ENCODE data around the gene FOXA1. TPM values are rescaled to one million over a fixed set of nuclear protein-coding genes. Genes with fewer than 3 reads are reported as not detected.

The FOXA1 gene
- polyA plus RNA-seq, 3 donors = 0.13 to 2.1 (median 0.22) TPM

DNA sequence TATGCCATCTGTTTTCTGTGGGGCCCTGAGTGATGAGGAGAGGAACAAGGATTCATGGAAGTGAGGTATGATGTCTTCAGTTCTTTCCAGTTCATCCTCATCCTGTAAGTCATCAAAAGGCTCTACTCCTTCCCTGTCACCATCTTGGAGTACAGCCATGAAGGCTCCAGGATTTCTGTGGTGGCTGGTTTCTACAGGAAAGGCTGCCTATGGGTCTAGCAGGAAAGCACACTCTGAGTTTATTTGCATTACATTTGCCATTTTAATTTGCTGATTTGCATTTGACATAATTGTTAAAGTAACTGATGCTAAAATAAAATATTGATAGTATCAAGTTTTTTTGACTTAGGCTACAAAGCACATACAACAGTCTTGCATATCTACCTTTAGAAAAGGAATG is 11.6 kb upstream of the FOXA1 start:
- no peak overlapping the region for H3K27ac ChIP-seq (ENCODE audit: low read depth, low read length)

DNA sequence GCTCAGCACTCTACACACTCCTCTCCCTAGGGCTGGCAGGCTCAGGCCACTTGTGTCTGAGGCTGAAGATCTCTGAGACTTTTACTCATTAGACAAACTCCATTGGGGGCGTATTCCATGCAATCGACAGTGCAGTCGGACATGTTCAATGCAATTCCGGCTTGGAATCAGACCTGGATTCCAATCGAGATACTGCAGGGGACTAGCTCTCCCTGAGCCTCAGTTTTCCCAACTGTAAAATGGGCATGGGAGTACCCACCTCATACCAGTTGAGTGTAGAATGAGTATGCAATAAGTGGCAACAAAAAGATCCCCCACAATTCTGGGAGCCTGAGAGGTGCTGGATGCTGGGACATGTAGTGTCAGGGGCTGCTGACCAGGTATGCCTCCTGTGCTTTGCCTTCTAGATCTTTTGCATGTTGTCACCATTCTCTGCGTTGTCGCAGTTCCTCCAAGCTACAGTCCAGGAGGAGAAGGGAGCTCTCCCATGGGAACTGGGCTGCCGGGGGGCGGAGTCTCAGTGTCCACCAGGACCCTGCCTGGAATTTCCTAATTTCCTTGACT is 8.7 kb upstream of the FOXA1 start:
- no peak overlapping the region for H3K27ac ChIP-seq (ENCODE audit: low read depth, low read length)
- WGBS, 3 donors = 68 to 76% (median 72%) methylated on average over 9 of the region's 9 CpGs

DNA sequence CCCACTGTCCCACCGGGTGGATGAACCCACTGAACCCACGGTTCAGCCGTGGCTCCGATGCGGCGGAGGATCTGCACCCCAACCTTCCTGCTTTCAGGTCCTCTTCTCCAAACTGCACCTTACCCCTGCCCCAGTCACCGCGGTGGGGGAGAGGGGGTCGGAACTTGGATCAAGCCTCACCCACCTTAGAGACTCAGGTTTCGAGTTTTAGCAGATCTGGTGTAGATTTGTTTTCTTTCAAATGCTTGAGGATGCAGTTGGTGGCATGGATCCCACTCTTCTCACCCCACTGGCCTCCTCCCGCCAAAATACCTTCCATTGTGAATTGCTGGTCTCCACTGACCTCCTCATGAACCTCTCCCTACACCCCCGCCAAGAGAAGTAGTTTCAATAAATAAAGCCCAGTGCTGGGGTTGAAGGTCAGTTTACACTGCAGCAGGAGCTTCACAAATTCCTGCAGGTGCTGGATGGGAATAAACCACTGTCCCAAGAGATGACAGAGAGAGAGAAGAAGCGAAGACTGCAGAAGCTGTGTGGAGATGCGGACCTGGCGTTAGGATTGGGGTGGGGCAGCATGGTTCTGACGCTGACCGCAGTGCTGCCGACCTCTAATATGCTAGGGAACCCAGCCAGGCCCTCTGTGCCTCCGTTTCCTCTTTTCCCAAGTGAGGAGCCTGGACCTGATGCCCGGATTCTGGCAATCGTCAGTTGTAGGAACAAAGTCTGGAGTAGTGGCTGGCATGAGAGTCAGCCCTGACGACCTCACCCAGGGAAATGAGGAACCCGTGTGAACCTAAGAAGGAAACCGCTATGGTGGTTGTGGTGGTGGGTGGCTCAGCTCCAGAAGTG is 7.8 kb upstream of the FOXA1 start:
- H3K27ac ChIP-seq (ENCODE audit: low read depth, low read length) = no peak overlapping the region
- 10 to 17% (median 17%) methylated on average over 24 of the region's 24 CpGs for WGBS, 3 donors

DNA sequence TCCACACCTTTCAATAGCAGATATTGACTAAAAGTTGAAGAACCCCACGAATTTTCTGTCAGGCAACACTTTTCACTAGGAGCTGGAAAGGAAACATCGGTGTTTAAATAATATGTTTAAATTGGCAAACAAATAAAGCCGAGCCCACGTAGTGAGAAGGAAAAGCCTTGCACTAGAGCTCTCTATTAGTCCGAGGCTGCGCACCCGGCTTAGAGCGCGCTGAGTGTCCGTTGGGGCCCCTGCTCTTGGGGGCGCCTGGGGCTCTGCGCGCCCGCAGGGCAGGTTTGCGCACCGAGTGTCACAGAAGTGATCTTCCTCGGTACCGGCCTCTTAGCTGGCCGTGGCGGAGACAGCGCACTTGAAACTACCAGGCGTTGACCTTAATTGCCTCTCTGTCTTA is 6.8 kb upstream of the FOXA1 start:
- H3K27ac ChIP-seq (ENCODE audit: low read depth, low read length) = no peak overlapping the region
- WGBS, 3 donors = 8 to 19% (median 11%) methylated on average over 22 of the region's 22 CpGs

DNA sequence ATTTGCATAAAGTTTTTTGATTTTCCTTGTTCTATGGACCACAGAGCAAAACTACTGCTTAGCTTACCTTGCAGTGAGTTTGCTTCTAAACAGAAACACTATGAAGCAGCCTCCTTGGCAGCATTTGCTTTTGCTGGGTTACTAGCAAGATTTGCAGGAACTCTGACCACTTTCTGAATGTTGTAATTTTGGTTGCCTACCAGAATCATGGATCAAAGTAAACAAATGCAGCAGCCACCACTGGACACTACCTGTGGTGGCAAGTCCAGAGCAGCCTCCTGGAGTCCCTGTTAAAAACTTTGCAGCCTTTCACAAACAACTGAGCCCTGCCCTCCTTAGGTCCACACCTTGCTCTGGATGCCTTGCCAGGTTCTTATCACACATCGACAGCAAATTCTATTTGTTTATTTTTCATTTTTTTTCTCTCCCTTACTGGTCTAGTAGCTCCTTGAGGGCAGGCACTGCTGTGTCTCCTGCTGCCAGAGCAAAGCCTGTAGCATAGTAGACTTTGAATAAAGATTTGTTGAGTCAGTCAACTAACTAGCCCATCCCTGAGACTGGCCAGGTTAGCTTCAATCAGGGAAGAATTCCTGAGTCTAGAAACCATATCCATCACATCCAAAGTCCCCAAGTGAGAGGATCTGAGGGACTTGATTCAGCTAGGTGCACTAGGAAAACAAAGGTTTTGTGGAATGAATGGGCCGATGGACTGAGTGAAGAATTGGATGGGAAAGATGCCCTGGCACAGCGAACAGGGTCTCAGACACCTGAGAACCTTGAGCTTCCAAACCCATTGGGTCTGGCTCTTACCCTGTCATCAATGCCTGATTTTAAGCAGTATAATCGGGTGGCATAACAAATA is 6.1 kb upstream of the FOXA1 start:
- no peak overlapping the region for H3K27ac ChIP-seq (ENCODE audit: low read depth, low read length)
- 24 to 46% (median 34%) methylated on average over 4 of the region's 4 CpGs for WGBS, 3 donors

DNA sequence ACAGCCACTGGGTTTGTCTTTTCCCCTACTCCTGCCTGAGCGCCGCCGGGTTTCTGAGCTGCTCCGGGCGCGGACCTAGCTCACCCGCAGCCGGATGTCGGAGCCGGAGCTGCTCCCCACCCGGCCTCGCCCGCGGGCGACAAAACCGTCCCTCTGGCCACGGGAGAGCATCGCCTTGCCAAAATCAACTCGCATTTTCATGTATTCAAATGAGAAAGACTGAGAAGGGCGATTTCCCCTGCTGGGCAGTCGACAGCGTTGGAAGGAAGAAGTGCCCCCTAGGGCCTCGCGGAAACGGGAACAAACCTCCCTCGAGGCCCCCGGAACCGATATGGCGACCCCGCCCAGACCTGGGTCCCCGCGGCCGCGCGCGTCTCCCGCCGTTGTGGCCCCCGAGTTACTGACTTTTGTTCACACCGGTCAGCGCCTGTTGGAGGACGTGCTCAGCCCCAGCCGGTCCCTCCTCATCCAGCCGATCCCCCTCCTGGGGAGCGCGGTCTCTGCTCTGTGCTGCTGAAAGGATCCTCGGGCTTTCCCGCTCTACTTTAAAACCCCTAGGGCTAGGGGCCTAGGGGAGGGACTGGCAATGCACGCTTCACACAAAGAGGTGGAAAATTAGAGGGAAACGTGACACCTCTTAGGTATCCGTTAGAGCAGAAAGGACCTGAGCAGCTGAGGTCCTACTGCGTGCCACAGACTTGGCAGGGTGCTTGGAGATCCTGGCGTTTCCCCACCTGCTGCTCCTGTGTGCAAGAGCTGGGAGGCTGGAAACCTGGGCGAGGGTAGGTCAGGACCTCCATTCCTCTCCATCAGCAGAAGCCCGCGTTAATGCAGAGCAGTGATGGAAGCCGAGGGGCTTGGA is 4.7 kb upstream of the FOXA1 start:
- 3 to 4% (median 3%) methylated on average over 57 of the region's 57 CpGs for WGBS, 3 donors
- H3K27ac ChIP-seq (ENCODE audit: low read depth, low read length) = no peak overlapping the region

DNA sequence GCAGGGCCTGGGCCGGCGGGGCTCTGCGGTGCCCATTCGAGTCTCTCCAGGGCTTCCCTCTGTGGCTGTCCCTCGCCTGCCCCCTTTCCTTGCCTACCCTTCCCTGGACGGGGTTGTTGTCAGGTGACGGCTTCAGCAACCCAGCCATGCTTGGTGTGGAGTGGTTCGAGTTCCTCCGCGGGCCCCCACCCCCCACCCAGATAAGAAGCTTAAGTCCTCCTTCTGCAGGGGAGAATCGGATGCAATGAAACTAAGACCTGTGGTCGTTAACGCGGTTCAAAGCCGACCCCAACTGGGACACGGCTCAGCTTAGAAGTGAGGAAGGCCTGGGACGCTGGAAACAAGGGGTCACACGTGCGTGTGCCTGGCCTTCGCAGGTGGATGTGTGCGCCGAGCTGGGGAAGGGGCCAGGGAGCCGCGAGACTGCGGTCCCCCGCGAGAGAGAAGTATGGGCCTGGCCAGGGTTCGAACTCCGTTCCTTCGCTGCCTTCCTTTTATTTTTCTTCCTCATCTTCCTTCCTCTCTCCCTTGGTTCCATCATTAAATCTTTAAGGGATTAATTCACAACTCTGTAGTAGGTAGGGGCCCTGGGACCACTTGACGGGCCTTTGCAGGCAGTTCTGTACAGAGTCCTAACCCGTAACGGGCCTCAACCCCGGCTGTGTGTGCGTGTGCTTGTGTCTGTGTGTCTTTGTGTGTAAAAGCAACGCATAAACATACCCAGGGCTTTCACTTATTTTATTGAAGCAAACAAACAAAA is 3.9 kb upstream of the FOXA1 start:
- WGBS, 3 donors = 10 to 30% (median 10%) methylated on average over 36 of the region's 36 CpGs
- H3K27ac ChIP-seq (ENCODE audit: low read depth, low read length) = no peak overlapping the region

DNA sequence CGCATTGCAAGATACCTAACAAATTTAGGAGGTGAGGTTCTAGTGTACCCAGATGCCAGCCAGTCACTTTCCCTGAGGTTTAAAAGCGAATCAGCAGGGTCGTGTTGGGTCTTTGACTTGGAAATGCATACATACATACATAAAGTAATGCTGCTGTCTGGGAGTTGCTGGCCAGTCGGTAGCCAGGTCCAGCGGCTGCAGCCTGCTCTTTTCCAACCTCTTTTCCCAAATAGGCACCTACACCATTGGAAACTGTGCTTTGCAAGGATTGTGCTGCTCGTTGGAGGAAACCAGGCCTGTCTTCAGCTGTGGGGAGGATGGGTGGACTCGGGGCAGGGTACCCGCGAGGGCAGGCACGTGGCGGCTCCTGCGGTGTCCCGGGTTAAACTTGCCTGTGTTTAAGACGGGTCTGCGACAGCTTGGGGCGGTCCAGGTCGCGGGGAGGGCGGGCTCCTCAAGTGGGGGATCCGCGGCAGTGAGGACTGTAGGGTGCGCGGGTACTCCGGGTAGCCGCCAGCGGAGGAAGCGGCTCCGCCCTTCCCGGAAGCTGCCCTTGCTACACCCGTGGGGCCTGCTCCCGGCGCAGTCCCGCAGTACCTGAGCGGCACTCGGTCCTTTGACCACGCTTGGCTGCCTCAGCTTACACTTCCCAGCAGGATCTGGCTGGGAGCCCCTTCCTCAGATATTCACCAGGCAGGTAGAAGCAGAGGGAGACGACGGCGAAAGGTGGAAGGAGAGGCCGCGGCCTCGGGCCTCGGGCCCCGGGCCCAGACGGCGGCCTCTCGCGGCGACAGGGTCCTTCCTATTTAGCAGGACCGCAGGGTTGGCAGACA is 3.1 kb upstream of the FOXA1 start:
- WGBS, 3 donors = 5 to 16% (median 6%) methylated on average over 50 of the region's 50 CpGs
- H3K27ac ChIP-seq (ENCODE audit: low read depth, low read length) = no peak overlapping the region

DNA sequence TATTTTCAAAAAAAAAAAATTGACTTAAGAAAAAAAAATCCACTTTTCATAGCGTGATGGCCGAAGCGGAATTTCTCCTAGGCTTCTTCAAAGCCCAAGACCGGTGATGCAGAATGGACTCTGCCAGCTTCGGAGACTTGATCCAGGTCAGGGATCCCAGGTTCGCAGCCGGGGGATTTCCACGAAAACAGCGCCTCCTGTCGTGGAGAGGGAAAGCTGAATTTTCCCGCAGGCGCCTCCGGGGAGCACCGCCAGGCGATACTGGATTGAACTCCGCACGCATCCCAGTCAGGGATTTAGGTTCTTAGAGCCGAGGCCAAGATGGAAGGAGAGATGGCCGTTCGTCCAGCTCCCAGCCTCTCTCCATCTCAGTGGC is 2.5 kb upstream of the FOXA1 start:
- no peak overlapping the region for H3K27ac ChIP-seq (ENCODE audit: low read depth, low read length)
- WGBS, 3 donors = 9 to 12% (median 10%) methylated on average over 20 of the region's 20 CpGs

DNA sequence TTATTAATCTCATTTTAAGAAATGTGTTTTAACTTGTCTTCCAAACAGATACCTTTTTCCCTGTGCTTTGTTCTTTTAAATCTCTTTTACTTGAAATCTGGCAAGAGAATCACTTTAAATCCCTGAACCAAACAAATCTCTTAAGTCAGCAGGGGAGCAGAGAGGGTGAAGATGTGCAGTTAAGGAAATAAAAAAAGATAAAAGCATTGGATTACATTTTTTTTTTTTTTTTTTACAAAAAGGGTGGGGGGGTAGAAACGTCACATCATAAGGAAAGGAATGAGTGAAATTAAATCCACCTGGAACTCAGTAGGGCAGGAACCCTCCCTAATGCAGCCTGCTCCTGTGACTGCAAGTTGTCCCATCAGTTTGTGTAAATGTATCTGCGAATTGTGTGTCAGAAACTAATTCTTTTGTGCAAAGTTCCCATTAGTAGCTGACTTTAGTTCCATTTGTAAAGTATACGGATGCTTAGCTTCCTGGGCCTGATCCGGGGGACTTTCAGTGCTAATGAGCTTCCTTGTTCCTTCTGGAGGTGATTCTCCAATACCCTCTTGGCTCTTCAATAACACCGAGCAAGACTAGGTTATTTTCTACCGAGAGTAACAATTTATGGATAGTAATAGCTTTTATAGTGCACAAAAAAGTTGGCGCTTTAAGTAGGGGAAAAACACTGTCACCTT is 1.9 kb upstream of the FOXA1 start:
- 13 to 25% (median 17%) methylated on average over 7 of the region's 7 CpGs for WGBS, 3 donors
- no peak overlapping the region for H3K27ac ChIP-seq (ENCODE audit: low read depth, low read length)

DNA sequence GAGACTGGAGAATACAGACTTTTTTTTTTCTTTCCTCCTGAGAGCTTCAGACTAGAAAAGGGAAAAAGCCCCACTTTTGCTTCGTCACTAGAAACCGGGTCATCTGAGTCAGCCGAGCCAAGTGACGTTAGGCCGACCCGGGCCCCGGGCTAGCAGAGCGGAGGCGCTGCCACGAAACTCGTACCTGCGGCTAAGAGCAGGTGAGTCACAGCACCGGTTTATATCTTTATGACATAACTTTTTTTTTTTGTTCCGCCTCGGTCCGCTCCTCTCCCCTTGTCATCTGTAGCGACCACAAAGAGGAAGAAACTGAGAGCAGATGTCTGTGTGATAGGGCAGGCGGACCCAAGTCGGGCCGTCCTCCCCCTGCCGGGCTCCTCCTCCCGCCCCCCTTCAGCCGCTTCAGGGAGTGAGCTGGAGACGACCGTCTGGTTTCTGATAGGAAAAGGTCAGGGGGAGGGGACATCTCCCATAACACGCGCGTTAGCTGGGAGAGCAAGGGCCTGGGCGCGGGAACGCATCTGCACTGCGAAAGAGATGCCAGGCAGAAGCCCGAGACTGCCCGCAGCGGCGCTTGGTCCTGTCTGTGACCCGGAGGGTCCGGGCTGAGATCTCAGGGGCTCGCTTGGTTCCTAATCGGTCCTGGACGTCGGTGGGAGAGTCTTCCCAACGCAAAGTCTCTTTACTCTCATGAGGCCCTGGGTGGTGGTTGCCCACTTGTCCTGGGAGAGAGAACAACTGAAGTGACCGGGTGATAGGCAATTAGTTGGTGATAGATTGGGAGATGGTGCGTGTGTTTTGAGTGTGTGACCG is 966 bp upstream of the FOXA1 start:
- no peak overlapping the region for H3K27ac ChIP-seq (ENCODE audit: low read depth, low read length)
- 5 to 6% (median 5%) methylated on average over 45 to 46 of the region's 46 CpGs for WGBS, 3 donors

DNA sequence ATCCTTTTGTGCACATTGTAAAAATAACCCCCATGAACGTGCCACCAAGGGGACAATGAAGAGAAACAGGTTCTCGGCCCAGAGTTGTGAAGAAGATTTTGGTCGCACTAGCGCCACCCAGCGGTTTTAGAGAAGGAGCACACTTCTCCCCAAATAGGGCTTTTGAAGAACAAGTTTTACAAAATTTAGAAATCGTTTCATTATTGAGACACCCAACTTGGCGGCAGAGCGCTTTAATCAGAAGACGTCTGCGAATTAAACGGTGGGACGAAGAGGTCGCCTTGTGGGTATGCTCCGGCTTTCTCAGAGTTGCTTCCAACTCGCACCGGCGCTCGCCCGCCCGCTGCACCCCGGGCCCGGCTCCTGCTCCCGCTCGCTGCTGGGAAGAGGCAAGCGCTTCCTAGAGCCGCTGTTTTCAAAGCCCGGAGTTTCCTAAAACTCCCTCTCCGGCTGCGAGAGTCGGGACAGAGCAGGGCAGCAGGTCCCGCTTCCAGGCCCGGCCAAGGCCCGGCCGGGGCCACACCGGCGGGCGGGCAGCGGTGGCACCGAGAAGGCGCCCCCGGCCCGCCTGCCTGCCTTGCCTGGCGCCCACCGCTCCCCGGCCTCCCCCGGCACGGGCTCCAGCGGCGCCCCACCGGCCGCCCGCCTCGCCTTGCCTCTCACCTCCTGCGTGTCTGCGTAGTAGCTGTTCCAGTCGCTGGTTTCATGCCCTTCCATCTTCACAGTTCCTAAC is 645 bp downstream of the FOXA1 start:
- WGBS, 3 donors = 2 to 3% (median 2%) methylated on average over 46 to 56 of the region's 56 CpGs
- H3K27ac ChIP-seq (ENCODE audit: low read depth, low read length) = no peak overlapping the region

DNA sequence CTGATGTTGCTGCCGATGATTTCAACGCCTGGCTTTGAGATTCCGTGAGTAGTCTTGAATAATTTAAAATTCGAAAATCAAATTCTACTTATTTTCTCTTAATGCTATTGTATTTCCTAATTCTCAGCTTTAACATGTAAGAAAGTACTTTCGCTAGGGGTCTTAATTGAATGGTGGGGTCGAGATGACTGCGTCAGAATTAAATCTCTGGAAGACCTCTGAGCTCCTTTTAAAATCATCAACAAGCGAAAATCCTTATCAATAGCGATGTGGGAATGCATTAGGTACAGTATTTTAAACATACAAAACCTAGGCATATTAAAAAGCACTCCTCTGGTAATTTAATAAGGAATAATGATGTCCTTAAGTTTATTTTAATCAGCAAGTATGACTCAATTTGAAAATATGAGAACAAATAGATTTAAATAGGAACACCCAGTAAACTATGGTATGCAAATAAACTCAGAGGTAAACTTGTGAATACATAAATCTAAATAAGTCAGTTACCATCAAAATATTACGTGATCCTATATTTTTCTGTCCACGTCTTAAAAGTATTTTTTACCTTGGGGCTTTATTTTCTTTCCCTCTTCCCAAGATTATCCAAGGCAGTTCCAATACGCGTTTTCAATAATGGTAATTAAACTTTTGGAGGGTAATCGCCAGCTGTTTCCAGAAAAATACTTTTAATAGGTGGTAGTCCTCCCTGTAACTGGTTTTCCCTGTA is 1.4 kb downstream of the FOXA1 start:
- WGBS, 3 donors = 17 to 23% (median 17%) methylated on average over 14 of the region's 14 CpGs
- H3K27ac ChIP-seq (ENCODE audit: low read depth, low read length) = no peak overlapping the region

Data from adipose tissue (tissue), 3 donors.